Bronchial epithelial cell (primary cell): ENCODE results near the gene PDZRN3. TPM values are rescaled to one million over a fixed set of nuclear protein-coding genes. Genes with fewer than 3 reads are reported as not detected.

Source experiments
- DNase-seq: peaks from one replicate; pipeline ENCODE4 v3.0.0-alpha.2; 2010; ENCODE audit warnings: low read depth
- FAIRE-seq: peaks from 2 replicates; lab custom pipeline; 2011; peaks lifted over from hg19 to GRCh38; lab: Jason Lieb, UNC
- H3K27me3 ChIP-seq: 2 replicates; pipeline ENCODE4 v1.5.1; 2011; ENCODE audit warnings: low read length; ENCODE audit not compliant: control insufficient read depth, insufficient read depth
- H3K36me3 ChIP-seq: 2 replicates; pipeline ENCODE4 v1.5.1; 2011; ENCODE audit warnings: low read length; ENCODE audit not compliant: control insufficient read depth, insufficient read depth
- H3K4me3 ChIP-seq: 2 replicates; pipeline ENCODE4 v1.5.1; 2011; ENCODE audit warnings: mild to moderate bottlenecking, low read depth, low read length, control low read depth
- total RNA-seq: library from RNA; depleted of rRNA; stranded (reverse); fragments of >200 nt; gene quantifications from 2 replicates; pipeline ENCODE4 v1.2.1, GENCODE V29; 2014
- TF ChIP-seq, protein P1 (sequence below): IDR thresholded peaks from 2 replicates; pipeline ENCODE4 v1.5.1; 2011; ENCODE audit warnings: mild to moderate bottlenecking, moderate library complexity, low read length, control low read depth, inconsistent platforms; ENCODE audit not compliant: insufficient read depth, severe bottlenecking

Gene PDZRN3
- total RNA-seq, 1 donor from 2014 or later = 0.79 TPM

DNA sequence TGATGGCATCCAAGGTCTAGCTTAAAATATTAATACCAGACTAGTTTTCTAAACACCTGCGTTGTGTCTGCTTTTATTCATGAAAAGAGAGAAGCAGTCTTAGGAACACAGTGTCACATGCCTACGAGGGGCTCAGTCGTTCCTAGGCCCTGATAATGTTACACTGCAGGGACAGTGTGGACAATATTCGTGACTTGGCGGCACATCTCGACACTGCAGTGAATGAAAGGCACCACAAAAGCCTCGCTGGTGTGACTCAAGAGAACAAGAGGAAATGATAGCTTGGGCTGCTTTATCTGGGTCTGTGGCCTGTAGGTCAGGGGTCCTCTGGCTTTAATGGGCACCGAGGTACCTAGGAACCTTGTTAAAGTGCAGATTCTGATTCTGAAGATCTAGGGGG lies 226.7 kb downstream of the PDZRN3 start:
- DNase-seq = no peak
- Histone ChIP-seq H3K27me3 (no peaks in the 10 kb centered on the region), H3K36me3 (no peaks in the 10 kb centered on the region), H3K4me3 (no peak overlapping the region)
- no peak for FAIRE-seq
- TF ChIP-seq, protein P1, sequence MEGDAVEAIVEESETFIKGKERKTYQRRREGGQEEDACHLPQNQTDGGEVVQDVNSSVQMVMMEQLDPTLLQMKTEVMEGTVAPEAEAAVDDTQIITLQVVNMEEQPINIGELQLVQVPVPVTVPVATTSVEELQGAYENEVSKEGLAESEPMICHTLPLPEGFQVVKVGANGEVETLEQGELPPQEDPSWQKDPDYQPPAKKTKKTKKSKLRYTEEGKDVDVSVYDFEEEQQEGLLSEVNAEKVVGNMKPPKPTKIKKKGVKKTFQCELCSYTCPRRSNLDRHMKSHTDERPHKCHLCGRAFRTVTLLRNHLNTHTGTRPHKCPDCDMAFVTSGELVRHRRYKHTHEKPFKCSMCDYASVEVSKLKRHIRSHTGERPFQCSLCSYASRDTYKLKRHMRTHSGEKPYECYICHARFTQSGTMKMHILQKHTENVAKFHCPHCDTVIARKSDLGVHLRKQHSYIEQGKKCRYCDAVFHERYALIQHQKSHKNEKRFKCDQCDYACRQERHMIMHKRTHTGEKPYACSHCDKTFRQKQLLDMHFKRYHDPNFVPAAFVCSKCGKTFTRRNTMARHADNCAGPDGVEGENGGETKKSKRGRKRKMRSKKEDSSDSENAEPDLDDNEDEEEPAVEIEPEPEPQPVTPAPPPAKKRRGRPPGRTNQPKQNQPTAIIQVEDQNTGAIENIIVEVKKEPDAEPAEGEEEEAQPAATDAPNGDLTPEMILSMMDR = no peak

DNA sequence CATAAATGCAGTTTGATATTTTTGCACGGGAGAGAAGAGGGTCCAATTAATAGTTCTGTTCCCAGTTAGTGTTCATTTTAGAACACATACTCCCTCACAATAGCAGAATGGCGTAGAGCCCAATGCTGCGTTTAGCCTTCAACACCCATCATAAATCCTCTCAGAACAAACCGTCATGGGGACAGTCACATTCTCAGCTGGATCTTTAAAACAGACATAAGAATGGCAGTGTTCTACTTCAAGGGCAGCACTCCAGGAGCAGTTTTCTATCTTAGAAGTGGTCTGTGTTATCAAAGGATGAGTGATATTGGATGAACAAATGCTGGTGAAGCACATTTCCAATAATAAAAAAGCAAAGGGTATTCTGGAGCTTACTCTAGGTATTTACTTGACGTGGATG lies 230.5 kb downstream of the PDZRN3 start:
- no peak for FAIRE-seq
- Histone ChIP-seq H3K36me3 (no peaks in the 10 kb centered on the region), H3K4me3 (no peak overlapping the region), H3K27me3 (no peaks in the 10 kb centered on the region)
- DNase-seq = no peak
- TF ChIP-seq, protein P1 = no peak

DNA sequence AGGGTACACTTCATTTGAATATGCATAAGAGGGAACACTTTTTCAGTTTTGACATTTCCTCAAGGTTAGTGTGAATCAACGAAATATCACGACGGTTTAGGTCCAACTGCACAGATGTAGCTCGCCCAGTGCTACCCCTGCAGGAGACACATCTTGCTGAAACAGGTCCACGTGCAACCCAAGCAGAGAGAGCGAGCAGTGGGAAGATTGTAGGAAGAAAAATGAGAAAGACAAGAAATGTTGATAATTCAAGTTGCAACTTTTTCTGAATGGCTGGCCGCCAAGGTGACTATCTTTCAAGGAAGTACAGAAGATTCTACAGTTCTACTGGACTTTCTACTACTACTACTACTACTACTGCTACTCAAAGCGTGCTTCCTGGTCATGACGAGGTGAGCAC lies 231.7 kb downstream of the PDZRN3 start:
- no peak for FAIRE-seq
- Histone ChIP-seq H3K36me3 (no peaks in the 10 kb centered on the region), H3K4me3 (no peak overlapping the region), H3K27me3 (no peaks in the 10 kb centered on the region)
- no peak for DNase-seq
- TF ChIP-seq, protein P1 = no peak

DNA sequence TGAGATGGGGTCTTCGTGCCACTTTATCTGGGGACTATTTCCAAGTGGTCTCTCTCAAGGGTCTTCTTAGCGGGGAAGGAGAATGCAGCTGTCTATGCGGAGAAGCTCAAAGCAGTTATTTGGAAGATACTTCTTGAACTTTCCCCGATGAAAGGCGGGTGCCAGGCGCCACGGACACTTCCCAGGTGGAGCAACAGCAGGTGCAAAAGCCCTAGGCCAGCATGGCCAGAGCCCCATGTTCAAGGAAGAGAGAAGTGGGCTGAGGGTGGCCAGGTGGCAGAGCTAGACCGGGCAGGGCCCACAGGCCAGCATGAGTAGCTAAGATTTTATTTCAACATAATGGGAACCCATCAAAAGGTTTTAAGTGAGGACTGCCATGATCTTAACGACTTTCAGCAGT lies 232.8 kb downstream of the PDZRN3 start:
- DNase-seq (no peak), FAIRE-seq (no peak)
- H3K27me3 ChIP-seq = no peaks in the 10 kb centered on the region
- no peak overlapping the region for H3K4me3 ChIP-seq
- TF ChIP-seq, protein P1 = no peak
- H3K36me3 ChIP-seq = no peaks in the 10 kb centered on the region

GRCh38 chr3:73389928-73390327 lies 234.8 kb downstream of the PDZRN3 start:
- FAIRE-seq = no peak
- TF ChIP-seq, protein P1 = no peak
- H3K4me3 ChIP-seq = no peak overlapping the region
- no peaks in the 10 kb centered on the region for H3K36me3 ChIP-seq
- no peak for DNase-seq
- no peaks in the 10 kb centered on the region for H3K27me3 ChIP-seq

DNA sequence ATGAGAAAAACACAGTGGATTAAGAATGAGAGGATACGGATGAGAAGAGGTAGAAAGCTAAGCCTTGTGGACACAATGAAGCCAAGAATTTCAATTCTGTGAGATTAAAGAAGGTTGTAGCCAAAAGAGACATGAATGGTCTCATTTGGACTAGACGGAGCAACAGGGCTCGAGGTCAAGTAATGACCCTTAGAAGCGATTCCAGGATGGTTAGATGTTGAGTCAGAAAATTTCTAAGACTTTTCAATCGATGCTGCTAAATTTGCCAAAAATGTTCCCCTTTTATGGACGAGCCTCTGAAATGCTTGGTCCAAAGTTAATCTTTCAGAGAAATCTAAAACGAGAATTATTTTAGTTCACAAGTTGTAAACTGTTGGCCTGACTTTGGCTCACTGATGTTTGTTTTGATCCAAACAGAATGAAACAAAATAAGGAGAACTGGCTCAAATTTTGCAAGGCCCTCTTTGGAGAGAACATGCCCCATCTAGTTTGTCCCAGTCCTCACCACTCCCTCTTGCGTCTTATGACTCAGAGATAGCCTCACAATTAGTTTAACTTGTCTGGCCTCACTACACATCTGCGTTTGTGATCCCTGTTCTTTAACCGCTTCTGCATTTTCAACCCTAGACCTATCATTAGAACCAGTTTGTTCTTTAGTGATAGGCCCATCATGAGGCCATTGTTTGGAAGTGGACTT lies 235.5 kb downstream of the PDZRN3 start:
- no peak for FAIRE-seq
- H3K36me3 ChIP-seq = no peaks in the 10 kb centered on the region
- TF ChIP-seq, protein P1 = no peak
- H3K4me3 ChIP-seq = no peak overlapping the region
- no peak for DNase-seq
- no peaks in the 10 kb centered on the region for H3K27me3 ChIP-seq
